ENCODE data around the gene ABLIM1. TPM values are rescaled to one million over a fixed set of nuclear protein-coding genes. Genes with fewer than 3 reads are reported as not detected.

The ABLIM1 gene
- total and polyA plus RNA-seq, 2 of the 4 experiments (the other 2 are of a cell fraction) = 7.7 to 9.9 TPM

GRCh38 chr10:114545819-114546218 lies 112.3 kb downstream of the ABLIM1 start:
- Histone ChIP-seq H3K9ac (ENCODE audit: low read depth, low read length) (no peak overlapping the region), H3K23ac (ENCODE audit: low read depth, low read length) (no peak overlapping the region), H3K27ac (ENCODE audit: insufficient read depth, low read length) (no peak overlapping the region), H3K27me3 (ENCODE audit: control insufficient read depth, insufficient read depth, low read length) (peaks cover 21% of the 10 kb centered on the region), H2AFZ (replicated peaks; ENCODE audit: low read length, poor library complexity) (no peak overlapping the region), H3K79me1 (ENCODE audit: low read depth in 1 of 2, low read length in 2 of 2) (no peaks in the 10 kb centered on the region), H3K9me1 (ENCODE audit: insufficient read depth, low read length) (no peaks in the 10 kb centered on the region), H3K14ac (replicated peaks; ENCODE audit: low read depth, low read length) (no peak overlapping the region), H3K36me3 (ENCODE audit: control insufficient read depth, insufficient read depth, low read length) (no peaks in the 10 kb centered on the region), H2BK20ac (ENCODE audit: low read depth, low read length) (no peak overlapping the region), H2AK5ac (ENCODE audit: low read depth, low read length) (no peak overlapping the region), H3K4me1 (ENCODE audit: control insufficient read depth, insufficient read depth, low read length) (peaks cover 6% of the 10 kb centered on the region), H2AK9ac (replicated peaks; ENCODE audit: low read depth, low read length, poor library complexity) (no peak overlapping the region), H2BK5ac (ENCODE audit: low read depth, low read length, poor library complexity, severe bottlenecking) (no peak overlapping the region), H3K9me3 (ENCODE audit: control insufficient read depth, insufficient read depth, low read length) (no peaks in the 10 kb centered on the region), H2BK15ac (ENCODE audit: low read depth, low read length) (no peak overlapping the region), H4K91ac (ENCODE audit: insufficient read depth, low read depth, low read length) (no peak overlapping the region), H4K20me1 (ENCODE audit: insufficient read depth, low read length) (peaks cover 10% of the 10 kb centered on the region; the same call in 1 of the 2 replicates), H3K4ac (ENCODE audit: low read depth, low read length) (no peak overlapping the region), H3K18ac (ENCODE audit: low read depth, low read length) (no peak overlapping the region), H4K5ac (ENCODE audit: low read depth, low read length) (no peak overlapping the region), H3K4me2 (ENCODE audit: low read depth, low read length) (no peak overlapping the region), H2BK120ac (ENCODE audit: low read depth, low read length) (no peak overlapping the region), H3K4me3 (ENCODE audit: insufficient read depth, low read depth, low read length) (no peak overlapping the region), H4K8ac (ENCODE audit: low read depth in 2 of 2, low read length in 2 of 2) (no peak overlapping the region), H3K56ac (ENCODE audit: extremely low read depth, insufficient read depth, low read length) (no peak overlapping the region)
- BruUV-seq (replicated peaks) = no TSS peak
- ATAC-seq (ENCODE audit: low read depth) = no peak
- in situ Hi-C loops (cut with MboI; ENCODE audit: low sequenced_read_pairs) = loop anchor here (5.0 kb wide), 3 partner anchors 74 to 244 kb away; no protein-coding TSS in a partner anchor
- POLR2A ChIA-PET (ENCODE audit: unreplicated experiment) = no interaction called here
- TF ChIP-seq ELK1 (IDR thresholded peaks at IDR 0.05; ENCODE audit: borderline replicate concordance, low read depth, low read length) = no peak
- no peak for TF ChIP-seq USF2 (IDR thresholded peaks at IDR 0.05; ENCODE audit: low read depth, low read length)
- TF ChIP-seq MXI1 (IDR thresholded peaks at IDR 0.05; ENCODE audit: borderline replicate concordance, low read depth, low read length) = no peak
- no peak for TF ChIP-seq BHLHE40 (IDR thresholded peaks at IDR 0.05; ENCODE audit: low read depth, low read length)
- DNase-seq = no peak
- dilution Hi-C loops (cut with HindIII; ENCODE audit: low sequenced_read_pairs, unreplicated experiment) = no loop called here
- intact Hi-C loops (cut with micrococcal nuclease) = no loop called here
- CTCF ChIA-PET = interaction anchor here (0.5 to 0.6 kb wide), 2 partner anchors 74 to 118 kb away, joined by 3 read pairs; no protein-coding TSS in a partner anchor
- WGBS, 2 experiments (ENCODE audit: extremely low coverage in 2 of 2, insufficient read length in 1 of 2) = no CpG with 5 or more reads among the region's 5 CpGs

Data from IMR-90 (cell line).